Parathyroid adenoma (tissue), 2 donors: ENCODE data around the gene ZNF142.

Experiments
- H2AFZ ChIP-seq: fragments of 300-600 bp; sonication (generic); one replicate; pipeline ENCODE4 v1.7.0; 2017; ENCODE audit warnings: antibody characterized with exemption, mild to moderate bottlenecking
- H3K27ac ChIP-seq: fragments of 300-600 bp; sonication (generic); one replicate; pipeline ENCODE4 v1.7.0; 2017
- H3K27me3 ChIP-seq: fragments of 300-600 bp; sonication (generic); one replicate; pipeline ENCODE4 v1.7.0; 2017; ENCODE audit warnings: low read length; ENCODE audit not compliant: control insufficient read depth, insufficient read depth
- H3K36me3 ChIP-seq: fragments of 300-600 bp; sonication (generic); one replicate; pipeline ENCODE4 v1.7.0; 2017; ENCODE audit warnings: low read length; ENCODE audit not compliant: control insufficient read depth, insufficient read depth
- H3K4me1 ChIP-seq: fragments of 300-600 bp; sonication (generic); one replicate; pipeline ENCODE4 v1.7.0; 2017; ENCODE audit warnings: control low read depth
- H3K4me2 ChIP-seq: fragments of 300-600 bp; sonication (generic); one replicate; pipeline ENCODE4 v1.7.0; 2017; ENCODE audit warnings: low read length
- H3K4me3 ChIP-seq: fragments of 300-600 bp; sonication (generic); one replicate; pipeline ENCODE4 v1.7.0; 2017; ENCODE audit warnings: low read depth, low read length
- H3K79me2 ChIP-seq: fragments of 300-600 bp; sonication (generic); one replicate; pipeline ENCODE4 v1.7.0; 2017; ENCODE audit warnings: control low read depth
- H3K9ac ChIP-seq: fragments of 300-600 bp; sonication (generic); one replicate; pipeline ENCODE4 v1.7.0; 2017; ENCODE audit warnings: mild to moderate bottlenecking
- H3K9me3 ChIP-seq: fragments of 300-600 bp; sonication (generic); one replicate; pipeline ENCODE4 v1.7.0; 2017; ENCODE audit warnings: low read length; ENCODE audit not compliant: control insufficient read depth
- TF ChIP-seq, protein P1 (sequence below): fragments of 300-600 bp; sonication (generic); IDR thresholded peaks from one replicate; pipeline ENCODE4 v1.7.0; 2017; ENCODE audit warnings: antibody characterized with exemption, mild to moderate bottlenecking
- donor health status: primary hyperparathyroidism.

Gene ZNF142

DNA sequence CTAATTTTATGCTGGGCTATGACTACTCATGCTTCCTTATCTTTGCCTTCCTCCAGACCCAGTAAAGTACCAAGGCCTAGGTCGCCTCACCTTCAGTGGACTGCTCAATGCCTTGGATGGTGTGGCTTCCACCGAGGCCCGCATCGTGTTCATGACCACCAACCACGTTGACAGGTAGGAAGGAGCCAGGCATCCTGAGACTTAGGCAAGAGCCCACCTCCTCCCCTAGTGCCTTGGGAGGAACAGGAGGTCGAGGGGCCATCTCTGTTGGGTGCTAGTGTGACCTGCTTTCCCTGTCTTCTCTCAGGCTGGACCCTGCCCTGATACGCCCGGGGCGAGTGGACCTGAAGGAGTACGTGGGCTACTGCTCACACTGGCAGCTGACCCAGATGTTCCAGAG is 3.4 kb upstream of the ZNF142 start:
- TF ChIP-seq, protein P1, sequence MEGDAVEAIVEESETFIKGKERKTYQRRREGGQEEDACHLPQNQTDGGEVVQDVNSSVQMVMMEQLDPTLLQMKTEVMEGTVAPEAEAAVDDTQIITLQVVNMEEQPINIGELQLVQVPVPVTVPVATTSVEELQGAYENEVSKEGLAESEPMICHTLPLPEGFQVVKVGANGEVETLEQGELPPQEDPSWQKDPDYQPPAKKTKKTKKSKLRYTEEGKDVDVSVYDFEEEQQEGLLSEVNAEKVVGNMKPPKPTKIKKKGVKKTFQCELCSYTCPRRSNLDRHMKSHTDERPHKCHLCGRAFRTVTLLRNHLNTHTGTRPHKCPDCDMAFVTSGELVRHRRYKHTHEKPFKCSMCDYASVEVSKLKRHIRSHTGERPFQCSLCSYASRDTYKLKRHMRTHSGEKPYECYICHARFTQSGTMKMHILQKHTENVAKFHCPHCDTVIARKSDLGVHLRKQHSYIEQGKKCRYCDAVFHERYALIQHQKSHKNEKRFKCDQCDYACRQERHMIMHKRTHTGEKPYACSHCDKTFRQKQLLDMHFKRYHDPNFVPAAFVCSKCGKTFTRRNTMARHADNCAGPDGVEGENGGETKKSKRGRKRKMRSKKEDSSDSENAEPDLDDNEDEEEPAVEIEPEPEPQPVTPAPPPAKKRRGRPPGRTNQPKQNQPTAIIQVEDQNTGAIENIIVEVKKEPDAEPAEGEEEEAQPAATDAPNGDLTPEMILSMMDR = no peak
- H3K36me3 ChIP-seq = no peaks in the 10 kb centered on the region

DNA sequence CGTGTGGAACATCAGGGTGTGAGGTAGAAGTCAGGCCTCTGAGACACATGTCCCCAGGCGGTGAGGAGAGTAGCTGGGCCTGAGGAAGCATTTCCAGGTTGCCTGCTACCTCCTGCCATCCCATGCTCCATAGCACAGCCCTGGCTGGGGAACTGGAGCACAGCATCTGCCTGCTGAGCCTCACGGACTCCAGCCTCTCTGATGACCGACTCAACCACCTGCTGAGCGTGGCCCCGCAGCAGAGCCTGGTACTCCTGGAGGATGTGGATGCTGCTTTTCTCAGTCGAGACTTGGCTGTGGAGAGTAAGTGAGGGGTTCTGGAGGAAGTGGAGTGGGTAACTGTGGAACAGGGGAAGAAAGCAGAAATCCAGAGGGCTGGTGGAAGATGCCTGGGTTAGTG is 3.0 kb upstream of the ZNF142 start:
- TF ChIP-seq, protein P1 = no peak
- Histone ChIP-seq H3K27ac (no peak overlapping the region), H3K79me2 (peaks cover 10% of the 10 kb centered on the region), H3K4me2 (no peak overlapping the region), H2AFZ (no peak overlapping the region), H3K4me1 (peaks cover 6% of the 10 kb centered on the region), H3K9ac (no peak overlapping the region), H3K36me3 (no peaks in the 10 kb centered on the region), H3K27me3 (no peaks in the 10 kb centered on the region), H3K4me3 (no peak overlapping the region), H3K9me3 (no peaks in the 10 kb centered on the region)

More for the DNA sequence above, 3.4 kb upstream of the ZNF142 start:
- peaks cover 6% of the 10 kb centered on the region for H3K4me1 ChIP-seq
- H3K27ac ChIP-seq = no peak overlapping the region
- H2AFZ ChIP-seq = no peak overlapping the region
- no peaks in the 10 kb centered on the region for H3K27me3 ChIP-seq
- no peak overlapping the region for H3K9ac ChIP-seq
- no peaks in the 10 kb centered on the region for H3K9me3 ChIP-seq
- peaks cover 8% of the 10 kb centered on the region for H3K79me2 ChIP-seq
- no peak overlapping the region for H3K4me2 ChIP-seq
- no peak overlapping the region for H3K4me3 ChIP-seq

DNA sequence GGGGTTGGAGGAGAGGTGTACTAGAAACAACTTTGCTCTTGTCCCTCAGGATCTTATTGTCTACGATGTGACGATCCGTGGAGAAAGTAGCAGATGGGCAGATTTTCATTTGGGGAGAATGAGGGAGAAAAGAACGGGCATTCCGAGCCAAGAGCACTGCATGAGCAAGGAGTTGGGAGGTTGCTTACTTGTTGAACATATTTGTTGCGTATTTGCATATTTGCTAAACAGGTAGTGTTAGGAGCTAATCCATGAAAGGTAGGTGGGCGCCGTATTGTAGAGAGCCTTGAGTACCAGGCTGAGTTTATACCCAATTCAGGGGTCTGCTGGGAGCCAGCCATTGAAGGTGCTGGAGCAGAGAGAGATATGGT is 550 bp upstream of the ZNF142 start:
- H3K9me3 ChIP-seq = no peaks in the 10 kb centered on the region
- peaks cover 6% of the 10 kb centered on the region for H3K4me1 ChIP-seq
- H3K79me2 ChIP-seq = peaks cover 10% of the 10 kb centered on the region
- H3K36me3 ChIP-seq = no peaks in the 10 kb centered on the region
- H2AFZ ChIP-seq = peak overlapping the region; percentile 91
- H3K27me3 ChIP-seq = no peaks in the 10 kb centered on the region
- peak overlapping the region; percentile 70 for H3K27ac ChIP-seq
- H3K4me2 ChIP-seq = peak overlapping the region; percentile 98
- no peak overlapping the region for H3K9ac ChIP-seq
- TF ChIP-seq, protein P1 = no peak
- peak overlapping the region; percentile 91 for H3K4me3 ChIP-seq

DNA sequence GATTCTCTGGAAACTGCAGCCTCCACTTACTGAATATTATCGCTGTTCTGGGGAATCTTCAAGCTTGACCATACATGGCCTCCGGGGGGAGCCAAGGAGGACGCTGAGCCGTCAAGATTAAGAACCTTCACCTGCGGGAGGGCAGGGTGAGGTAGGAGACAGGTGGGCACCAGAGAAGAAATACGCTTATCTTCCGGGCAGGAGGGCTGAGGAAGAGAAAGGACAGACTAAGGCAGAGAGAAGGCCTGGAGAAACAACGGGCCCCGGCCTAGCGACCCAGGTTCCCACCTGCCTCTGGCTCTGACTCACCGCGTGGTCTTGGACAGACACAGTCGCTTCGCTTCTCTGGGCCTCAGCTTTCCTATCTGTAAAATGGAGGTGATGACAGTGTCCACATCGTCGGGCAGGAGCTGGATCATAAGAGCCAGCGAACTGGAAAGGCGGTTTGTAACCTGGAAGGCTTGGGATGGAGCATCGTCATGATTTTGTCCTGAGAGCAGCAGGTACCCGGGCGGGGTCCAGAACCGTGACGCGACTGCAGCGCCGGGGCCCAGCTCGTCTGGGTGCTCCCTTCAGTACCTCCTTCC is 659 bp downstream of the ZNF142 start:
- H3K27me3 ChIP-seq = no peaks in the 10 kb centered on the region
- no peaks in the 10 kb centered on the region for H3K36me3 ChIP-seq
- H3K27ac ChIP-seq = peak overlapping the region; percentile 70
- peak overlapping the region; percentile 98 for H3K4me2 ChIP-seq
- peaks cover 10% of the 10 kb centered on the region for H3K79me2 ChIP-seq
- peak overlapping the region; percentile 91 for H3K4me3 ChIP-seq
- no peaks in the 10 kb centered on the region for H3K9me3 ChIP-seq
- peaks cover 6% of the 10 kb centered on the region for H3K4me1 ChIP-seq
- TF ChIP-seq, protein P1 = peak; percentile 43
- H3K9ac ChIP-seq = peak overlapping the region; percentile 8
- peak overlapping the region; percentile 91 for H2AFZ ChIP-seq

DNA sequence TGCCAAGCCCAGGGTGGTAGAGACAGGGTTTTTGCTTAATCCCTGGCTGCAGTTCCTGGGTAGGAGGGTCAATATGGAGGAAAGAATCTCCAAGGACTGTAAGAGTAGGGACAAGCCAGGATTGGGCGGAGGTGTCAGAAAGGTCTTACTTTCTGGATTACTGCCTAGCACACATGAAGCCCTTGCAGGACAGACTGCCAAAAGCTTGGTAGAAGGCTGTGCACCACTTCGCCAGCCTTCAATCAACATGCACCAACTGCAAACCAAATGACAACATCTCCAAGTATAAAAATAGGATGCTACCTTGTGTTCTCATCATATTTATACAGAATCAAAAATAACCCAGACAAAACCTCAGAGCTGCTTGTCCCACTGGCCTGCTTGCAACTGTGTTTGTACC is 3.7 kb downstream of the ZNF142 start:
- Histone ChIP-seq H3K27ac (no peak overlapping the region), H3K36me3 (no peaks in the 10 kb centered on the region)

More for the DNA sequence above, 3.7 kb downstream of the ZNF142 start:
- Histone ChIP-seq H3K9ac (no peak overlapping the region), H3K4me3 (no peak overlapping the region), H3K27me3 (no peaks in the 10 kb centered on the region), H3K4me1 (peaks cover 6% of the 10 kb centered on the region), H3K79me2 (peaks cover 10% of the 10 kb centered on the region), H3K9me3 (no peaks in the 10 kb centered on the region), H2AFZ (no peak overlapping the region), H3K4me2 (no peak overlapping the region)
- TF ChIP-seq, protein P1 = no peak
